Neural progenitor cell (in vitro differentiated cells): Measurements from ENCODE around the gene MRPS15.

Experiments
- CTCF ChIP-seq: fragments of 200-600 bp; sonication (generic); IDR thresholded peaks from 2 replicates; pipeline ENCODE4 v1.5.1; 2017; ENCODE audit warnings: antibody characterized with exemption, mild to moderate bottlenecking
- EZH2 ChIP-seq: fragments of 200-600 bp; sonication (generic); IDR thresholded peaks from 2 replicates; pipeline ENCODE4 v1.6.1; 2017; ENCODE audit warnings: antibody characterized with exemption, mild to moderate bottlenecking, moderate library complexity

GRCh38 chr1:36476945-36477344 lies 12.8 kb upstream of the MRPS15 start:
- TF ChIP-seq CTCF (no peak), EZH2 (no peak)
